GM12878 (cell line): ENCODE data around the gene PISD. TPM values are rescaled to one million over a fixed set of nuclear protein-coding genes. Genes with fewer than 3 reads are reported as not detected.

Source experiments
- ATAC-seq: fragments of 200-7000 bp; cut with Tn5 transposase; 3 replicates; pipeline ENCODE4 v1.9.1; 2020; ENCODE audit warnings: mild to moderate bottlenecking, moderate library complexity
- BruUV-seq: library from RNA; stranded (reverse); fragments of 400-500 nt; replicated peaks from 2 replicates; lab custom pipeline; 2021; lab: Mats Ljungman, UMichigan
- CTCF ChIA-PET: fragments of 300-600 bp; sonication (Branson Sonifier 250); formaldehyde crosslinking; extraction: SDS; loops from one replicate; lab custom pipeline; 2021; ENCODE audit warnings: inconsistent platforms; lab: Yijun Ruan, JAX
- POLR2A ChIA-PET: fragments of 350-600 bp; formaldehyde crosslinking; extraction: SDS; loops from one replicate; lab custom pipeline; 2021; ENCODE audit warnings: inconsistent platforms; lab: Charles Lee
- RAD21 ChIA-PET: fragments of 300-600 bp; sonication (Branson Sonifier 250); formaldehyde crosslinking; loops from one replicate; lab custom pipeline; 2023; ENCODE audit warnings: antibody characterized with exemption; ENCODE audit not compliant: unreplicated experiment; lab: Charles Lee
- SMC1A ChIA-PET: fragments of 300-600 bp; sonication (Branson Sonifier 250); formaldehyde crosslinking; loops from one replicate; lab custom pipeline; 2023; ENCODE audit not compliant: unreplicated experiment, uncharacterized antibody; lab: Charles Lee
- DNase-seq: peaks from one replicate; pipeline ENCODE4 v3.0.0-alpha.2; 2011; ENCODE audit warnings: low read depth, low spot score
- FAIRE-seq: peaks from 3 replicates; lab custom pipeline; 2011; peaks lifted over from hg19 to GRCh38; lab: Jason Lieb, UNC
- H2AFZ ChIP-seq: 2 replicates; pipeline ENCODE4 v1.6.0; 2011; ENCODE audit warnings: low read depth, low read length, control low read depth; ENCODE audit not compliant: control insufficient read depth
- H3K27ac ChIP-seq: 2 replicates; pipeline ENCODE4 v1.5.1; 2011; ENCODE audit warnings: control low read depth; ENCODE audit not compliant: control insufficient read depth, insufficient read depth
- H3K27me3 ChIP-seq, 2 experiments: replicated peaks in 1 of 2; 2 replicates each; pipeline versions ENCODE4 v1.6.0 to v1.6.1; 2011; ENCODE audit warnings: low read length in 1 of 2; ENCODE audit not compliant: control insufficient read depth in 2 of 2, insufficient read depth in 2 of 2
- H3K36me3 ChIP-seq, 2 experiments: 2 replicates each; pipeline ENCODE4 v1.5.1; 2011; ENCODE audit warnings: low read length in 1 of 2; ENCODE audit not compliant: control insufficient read depth in 2 of 2, insufficient read depth in 2 of 2
- H3K4me1 ChIP-seq: 2 replicates; pipeline ENCODE4 v1.6.1; 2011; ENCODE audit warnings: mild to moderate bottlenecking, low read length, moderate library complexity, mixed read lengths; ENCODE audit not compliant: control insufficient read depth, insufficient read depth
- H3K4me2 ChIP-seq: 2 replicates; pipeline ENCODE4 v1.6.0; 2011; ENCODE audit warnings: control low read depth; ENCODE audit not compliant: control insufficient read depth, insufficient read depth
- H3K4me3 ChIP-seq: fragments of 200-600 bp; sonication (generic); 2 replicates; pipeline ENCODE4 v1.5.1; 2016
- H3K79me2 ChIP-seq: 2 replicates; pipeline ENCODE4 v1.6.0; 2011; ENCODE audit warnings: low read length; ENCODE audit not compliant: control insufficient read depth, insufficient read depth
- H3K9ac ChIP-seq: 2 replicates; pipeline ENCODE4 v1.8.0; 2011; ENCODE audit warnings: low read length, control low read depth, mixed read lengths; ENCODE audit not compliant: control insufficient read depth, insufficient read depth
- H3K9me3 ChIP-seq: replicated peaks from 3 replicates; pipeline ENCODE4 v1.5.1; 2011; ENCODE audit warnings: mild to moderate bottlenecking, low read length; ENCODE audit not compliant: control insufficient read depth, insufficient read depth
- H4K20me1 ChIP-seq: 2 replicates; pipeline ENCODE4 v1.6.0; 2011; ENCODE audit not compliant: control insufficient read depth, insufficient read depth
- CHD4 ChIP-seq: fragments of 200-600 bp; sonication (generic); IDR thresholded peaks from 2 replicates; pipeline ENCODE4 v1.6.1; 2016; ENCODE audit warnings: mild to moderate bottlenecking
- ETV6 ChIP-seq, 2 experiments: fragments of 450-650 bp in 1 of 2; IDR thresholded peaks in 1 of 2; conservative IDR thresholded peaks in 1 of 2; 2 replicates each; pipeline ENCODE4 v1.6.1; 2014; ENCODE audit warnings: antibody characterized with exemption in 1 of 2, borderline replicate concordance in 1 of 2, low read depth in 1 of 2, mild to moderate bottlenecking in 1 of 2, moderate library complexity in 1 of 2
- FOXM1 ChIP-seq: IDR thresholded peaks from 2 replicates; pipeline ENCODE4 v1.6.1; 2012; ENCODE audit warnings: low read depth, mild to moderate bottlenecking, inconsistent platforms, low read length, moderate library complexity
- GABPA ChIP-seq: IDR thresholded peaks from 2 replicates; pipeline ENCODE4 v1.6.1; 2014; ENCODE audit warnings: antibody characterized with exemption, low read depth, mild to moderate bottlenecking, inconsistent platforms
- MEF2A ChIP-seq: IDR thresholded peaks from 2 replicates; pipeline ENCODE4 v1.6.1; 2011; ENCODE audit warnings: low read depth, mild to moderate bottlenecking, low read length, moderate library complexity; ENCODE audit not compliant: insufficient read depth
- NFYA ChIP-seq: IDR thresholded peaks from 2 replicates; pipeline ENCODE4 v1.6.1; 2011; ENCODE audit warnings: low read depth, mild to moderate bottlenecking, low read length, improper control_type of control experiment, borderline replicate concordance
- NRF1 ChIP-seq: conservative IDR thresholded peaks from 2 replicates; pipeline ENCODE4 v1.6.1; 2011; ENCODE audit warnings: mild to moderate bottlenecking, low read depth, low read length, improper control_type of control experiment
- POU2F2 ChIP-seq: IDR thresholded peaks from 3 replicates; pipeline ENCODE4 v1.6.1; 2011; ENCODE audit warnings: low read depth, mild to moderate bottlenecking, low read length, borderline replicate concordance
- SUZ12 ChIP-seq: fragments of 200-600 bp; sonication (generic); IDR thresholded peaks from one replicate; pipeline ENCODE4 v1.6.1; 2018; ENCODE audit warnings: antibody characterized with exemption, mild to moderate bottlenecking; ENCODE audit not compliant: unreplicated experiment
- TBL1XR1 ChIP-seq: IDR thresholded peaks from 2 replicates; pipeline ENCODE4 v1.6.1; 2012; ENCODE audit warnings: low read depth, low read length, improper control_type of control experiment
- TCF12 ChIP-seq: IDR thresholded peaks from 2 replicates; pipeline ENCODE4 v1.6.1; 2011; ENCODE audit warnings: low read depth, mild to moderate bottlenecking, low read length
- ZBED1 ChIP-seq: IDR thresholded peaks from 2 replicates; pipeline ENCODE4 v1.6.1; 2016; ENCODE audit warnings: borderline replicate concordance
- ZNF207 ChIP-seq: fragments of 450-650 bp; IDR thresholded peaks from 2 replicates; pipeline ENCODE4 v1.6.1; 2014; ENCODE audit warnings: antibody characterized with exemption, mild to moderate bottlenecking, borderline replicate concordance
- WGBS: methylation state at CpG from one replicate; pipeline ENCODE4 v1.1.6; 2016; ENCODE audit warnings: low lambda C conversion rate; ENCODE audit not compliant: insufficient replicate concordance, insufficient coverage; ENCODE audit errors: missing lambda C conversion rate; 5-methylcytosine and 5-hydroxymethylcytosine counted together
- in situ Hi-C: fragments of 300-500 bp; cut with MboI; formaldehyde crosslinking; loops from 9 replicates; pipeline ENCODE4 v1.14.3; 2018; ENCODE audit warnings: mixed read lengths
- intact Hi-C: fragments of 100-400 bp; cut with micrococcal nuclease; formaldehyde crosslinking; loops from one replicate; pipeline ENCODE4 v1.14.2; 2022; ENCODE audit not compliant: unreplicated experiment
- polyA plus RNA-seq, 11 experiments: library from polyadenylated mRNA; depleted of rRNA in 4 of 11; unstranded in 6 of 11; stranded (reverse) in 5 of 11; fragments of >200 nt; fragmentation: Nextera tagmentation in 4 of 11; fragmentation: Illumina TruSeq in 1 of 11; extraction: Ambion mirVana in 4 of 11; extraction: Trizol in 1 of 11; gene quantifications; 1 replicate in 1 of 11; 2 replicates in 10 of 11; pipeline versions ENCODE4 v1.2.1 to v1.2.3, GENCODE V29; 2011 to 2016; ENCODE audit warnings: inconsistent platforms in 2 of 11, missing spikeins in 2 of 11, low read depth in 1 of 11
- total RNA-seq, 4 experiments: library from RNA; depleted of rRNA in 3 of 4; stranded (reverse); fragments of >200 nt in 3 of 4; fragmentation: Illumina TruSeq in 1 of 4; extraction: Trizol in 1 of 4; gene quantifications; 2 replicates each; pipeline versions ENCODE4 v1.2.1 to v1.2.3, GENCODE V29; 2013 to 2021
- TF ChIP-seq, protein P1 (sequence below): fragments of 450-650 bp; IDR thresholded peaks from 2 replicates; pipeline ENCODE4 v1.6.1; 2017; ENCODE audit warnings: mild to moderate bottlenecking, moderate library complexity
- TF ChIP-seq, protein P2 (sequence below): fragments of 450-650 bp; IDR thresholded peaks from 2 replicates; pipeline ENCODE4 v1.6.1; 2018; ENCODE audit warnings: mild to moderate bottlenecking, low read depth, moderate library complexity; ENCODE audit not compliant: partially characterized antibody
- TF ChIP-seq, protein P3 (sequence below): fragments of 450-650 bp; IDR thresholded peaks from 2 replicates; pipeline ENCODE4 v1.6.1; 2017; ENCODE audit warnings: mild to moderate bottlenecking

Gene PISD
- total and polyA plus RNA-seq, 10 of the 15 experiments (the other 5 are each of a cell fraction or from before 2014, with no cell fraction given), result 25.8 to 62.7 (median 45.8) TPM

DNA sequence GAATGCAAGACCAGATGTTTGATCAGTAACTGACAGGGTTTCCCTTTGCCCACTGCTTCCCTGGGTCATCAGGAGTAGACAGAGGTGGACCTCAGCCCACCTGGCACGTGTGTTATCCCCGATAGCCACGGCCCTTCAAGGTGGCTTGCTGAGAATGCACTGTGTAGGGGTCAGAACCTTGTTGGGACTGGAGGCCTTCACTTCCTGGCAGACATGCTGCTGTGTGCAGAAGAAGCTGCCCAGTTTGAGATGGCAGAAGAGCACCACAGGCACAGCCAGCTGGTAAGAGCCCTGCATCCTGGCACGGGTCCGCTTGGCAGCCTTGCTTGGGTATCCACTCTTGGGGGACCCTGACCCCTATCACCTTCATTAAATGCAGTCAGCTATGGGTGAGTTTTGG, 83.8 kb downstream of the PISD start:
- FAIRE-seq (no peak), ATAC-seq (no peak), DNase-seq (no peak)
- Histone ChIP-seq H3K4me1 (0 out of 2 replicates have a peak, but pooled peaks cover 3% of the 10 kb centered on the region), H3K9me3 (no peaks in the 10 kb centered on the region), H3K27me3 (no peaks in the 10 kb centered on the region), H3K4me3 (no peak overlapping the region), H3K27ac (no peak overlapping the region), H4K20me1 (no peaks in the 10 kb centered on the region), H3K79me2 (no peaks in the 10 kb centered on the region), H3K4me2 (no peak overlapping the region), H3K36me3 (peaks cover 11 to 12% of the 10 kb centered on the region in 2 experiments; a peak in 3 of 4 replicates), H2AFZ (no peak overlapping the region), H3K9ac (no peak overlapping the region)
- BruUV-seq, result no TSS peak
- CTCF ChIA-PET, result interaction anchor here (0.6 to 1.0 kb wide), 2 partner anchors 17 to 401 kb away, joined by 3 read pairs; no protein-coding TSS in a partner anchor
- in situ Hi-C loops, result no loop called here
- SMC1A ChIA-PET, result interaction anchor here (0.6 kb wide), 1 partner anchor 11 kb away, joined by 4 read pairs; no protein-coding TSS in a partner anchor
- POLR2A ChIA-PET, result interaction anchor here (1.0 kb wide), 1 partner anchor 53 kb away, joined by 3 read pairs; no protein-coding TSS in a partner anchor
- intact Hi-C loops, result no loop called here
- 95% methylated on average over 5 of the region's 5 CpGs for WGBS
- RAD21 ChIA-PET, result interaction anchor here (0.8 kb wide), 1 partner anchor 126 kb away, joined by 3 read pairs; no protein-coding TSS in a partner anchor
- TF ChIP-seq NFYA (no peak), ETV6 (conservative IDR thresholded peaks at IDR 0.05 in 1 of 2, IDR thresholded peaks at IDR 0.05 in 1 of 2; ENCODE audit: borderline replicate concordance in 1 of 2, low read depth in 1 of 2) (no peak), MEF2A (no peak), GABPA (no peak), NRF1 (no peak), ZNF207 (no peak), CHD4 (no peak), TBL1XR1 (no peak), POU2F2 (no peak), TCF12 (no peak), SUZ12 (no peak), ZBED1 (no peak), FOXM1 (no peak)
- TF ChIP-seq, protein P1, sequence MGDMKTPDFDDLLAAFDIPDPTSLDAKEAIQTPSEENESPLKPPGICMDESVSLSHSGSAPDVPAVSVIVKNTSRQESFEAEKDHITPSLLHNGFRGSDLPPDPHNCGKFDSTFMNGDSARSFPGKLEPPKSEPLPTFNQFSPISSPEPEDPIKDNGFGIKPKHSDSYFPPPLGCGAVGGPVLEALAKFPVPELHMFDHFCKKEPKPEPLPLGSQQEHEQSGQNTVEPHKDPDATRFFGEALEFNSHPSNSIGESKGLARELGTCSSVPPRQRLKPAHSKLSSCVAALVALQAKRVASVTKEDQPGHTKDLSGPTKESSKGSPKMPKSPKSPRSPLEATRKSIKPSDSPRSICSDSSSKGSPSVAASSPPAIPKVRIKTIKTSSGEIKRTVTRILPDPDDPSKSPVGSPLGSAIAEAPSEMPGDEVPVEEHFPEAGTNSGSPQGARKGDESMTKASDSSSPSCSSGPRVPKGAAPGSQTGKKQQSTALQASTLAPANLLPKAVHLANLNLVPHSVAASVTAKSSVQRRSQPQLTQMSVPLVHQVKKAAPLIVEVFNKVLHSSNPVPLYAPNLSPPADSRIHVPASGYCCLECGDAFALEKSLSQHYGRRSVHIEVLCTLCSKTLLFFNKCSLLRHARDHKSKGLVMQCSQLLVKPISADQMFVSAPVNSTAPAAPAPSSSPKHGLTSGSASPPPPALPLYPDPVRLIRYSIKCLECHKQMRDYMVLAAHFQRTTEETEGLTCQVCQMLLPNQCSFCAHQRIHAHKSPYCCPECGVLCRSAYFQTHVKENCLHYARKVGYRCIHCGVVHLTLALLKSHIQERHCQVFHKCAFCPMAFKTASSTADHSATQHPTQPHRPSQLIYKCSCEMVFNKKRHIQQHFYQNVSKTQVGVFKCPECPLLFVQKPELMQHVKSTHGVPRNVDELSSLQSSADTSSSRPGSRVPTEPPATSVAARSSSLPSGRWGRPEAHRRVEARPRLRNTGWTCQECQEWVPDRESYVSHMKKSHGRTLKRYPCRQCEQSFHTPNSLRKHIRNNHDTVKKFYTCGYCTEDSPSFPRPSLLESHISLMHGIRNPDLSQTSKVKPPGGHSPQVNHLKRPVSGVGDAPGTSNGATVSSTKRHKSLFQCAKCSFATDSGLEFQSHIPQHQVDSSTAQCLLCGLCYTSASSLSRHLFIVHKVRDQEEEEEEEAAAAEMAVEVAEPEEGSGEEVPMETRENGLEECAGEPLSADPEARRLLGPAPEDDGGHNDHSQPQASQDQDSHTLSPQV, result no peak
- TF ChIP-seq, protein P2, sequence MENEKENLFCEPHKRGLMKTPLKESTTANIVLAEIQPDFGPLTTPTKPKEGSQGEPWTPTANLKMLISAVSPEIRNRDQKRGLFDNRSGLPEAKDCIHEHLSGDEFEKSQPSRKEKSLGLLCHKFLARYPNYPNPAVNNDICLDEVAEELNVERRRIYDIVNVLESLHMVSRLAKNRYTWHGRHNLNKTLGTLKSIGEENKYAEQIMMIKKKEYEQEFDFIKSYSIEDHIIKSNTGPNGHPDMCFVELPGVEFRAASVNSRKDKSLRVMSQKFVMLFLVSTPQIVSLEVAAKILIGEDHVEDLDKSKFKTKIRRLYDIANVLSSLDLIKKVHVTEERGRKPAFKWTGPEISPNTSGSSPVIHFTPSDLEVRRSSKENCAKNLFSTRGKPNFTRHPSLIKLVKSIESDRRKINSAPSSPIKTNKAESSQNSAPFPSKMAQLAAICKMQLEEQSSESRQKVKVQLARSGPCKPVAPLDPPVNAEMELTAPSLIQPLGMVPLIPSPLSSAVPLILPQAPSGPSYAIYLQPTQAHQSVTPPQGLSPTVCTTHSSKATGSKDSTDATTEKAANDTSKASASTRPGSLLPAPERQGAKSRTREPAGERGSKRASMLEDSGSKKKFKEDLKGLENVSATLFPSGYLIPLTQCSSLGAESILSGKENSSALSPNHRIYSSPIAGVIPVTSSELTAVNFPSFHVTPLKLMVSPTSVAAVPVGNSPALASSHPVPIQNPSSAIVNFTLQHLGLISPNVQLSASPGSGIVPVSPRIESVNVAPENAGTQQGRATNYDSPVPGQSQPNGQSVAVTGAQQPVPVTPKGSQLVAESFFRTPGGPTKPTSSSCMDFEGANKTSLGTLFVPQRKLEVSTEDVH, result no peak
- TF ChIP-seq, protein P3, sequence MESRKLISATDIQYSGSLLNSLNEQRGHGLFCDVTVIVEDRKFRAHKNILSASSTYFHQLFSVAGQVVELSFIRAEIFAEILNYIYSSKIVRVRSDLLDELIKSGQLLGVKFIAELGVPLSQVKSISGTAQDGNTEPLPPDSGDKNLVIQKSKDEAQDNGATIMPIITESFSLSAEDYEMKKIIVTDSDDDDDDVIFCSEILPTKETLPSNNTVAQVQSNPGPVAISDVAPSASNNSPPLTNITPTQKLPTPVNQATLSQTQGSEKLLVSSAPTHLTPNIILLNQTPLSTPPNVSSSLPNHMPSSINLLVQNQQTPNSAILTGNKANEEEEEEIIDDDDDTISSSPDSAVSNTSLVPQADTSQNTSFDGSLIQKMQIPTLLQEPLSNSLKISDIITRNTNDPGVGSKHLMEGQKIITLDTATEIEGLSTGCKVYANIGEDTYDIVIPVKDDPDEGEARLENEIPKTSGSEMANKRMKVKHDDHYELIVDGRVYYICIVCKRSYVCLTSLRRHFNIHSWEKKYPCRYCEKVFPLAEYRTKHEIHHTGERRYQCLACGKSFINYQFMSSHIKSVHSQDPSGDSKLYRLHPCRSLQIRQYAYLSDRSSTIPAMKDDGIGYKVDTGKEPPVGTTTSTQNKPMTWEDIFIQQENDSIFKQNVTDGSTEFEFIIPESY, result no peak
